ENCODE data around the gene ZNF862. TPM values are rescaled to one million over a fixed set of nuclear protein-coding genes. Genes with fewer than 3 reads are reported as not detected.

Gene ZNF862
- total RNA-seq, 1 experiment from 2014 or later = 17.7 TPM

DNA sequence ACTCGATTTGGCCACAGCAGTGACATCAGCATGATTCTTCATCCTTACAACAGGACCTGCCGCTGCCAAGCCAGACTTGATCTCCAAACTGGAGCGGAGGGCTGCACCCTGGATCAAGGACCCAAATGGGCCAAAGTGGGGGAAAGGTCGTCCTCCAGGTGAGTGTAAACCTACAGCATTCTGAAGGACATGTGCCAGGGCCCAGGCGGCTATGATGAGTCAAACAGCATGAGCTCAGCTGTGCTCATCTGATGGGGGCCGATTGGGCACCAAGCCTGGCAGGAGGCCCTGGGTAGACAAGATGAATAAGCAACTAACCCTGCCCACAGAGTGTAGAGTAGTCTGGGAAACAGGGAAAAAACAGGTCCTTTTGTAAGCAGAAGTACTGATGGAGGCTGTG, 21.2 kb downstream of the ZNF862 start:
- Mint-ChIP-seq H3K36me3 (ENCODE audit: insufficient read depth, unreplicated experiment) (no peaks in the 10 kb centered on the region), H3K27ac (ENCODE audit: unreplicated experiment) (no peak overlapping the region), H3K27me3 (ENCODE audit: unreplicated experiment) (no peaks in the 10 kb centered on the region), H3K9me3 (ENCODE audit: low read depth, unreplicated experiment) (no peaks in the 10 kb centered on the region), H3K4me3 (ENCODE audit: low read depth, unreplicated experiment) (no peak overlapping the region), H3K4me1 (ENCODE audit: low read depth, unreplicated experiment) (peaks cover 21% of the 10 kb centered on the region)
- no peak for DNase-seq
- CTCF ChIA-PET = no interaction called here
- TF ChIP-seq, protein P1, sequence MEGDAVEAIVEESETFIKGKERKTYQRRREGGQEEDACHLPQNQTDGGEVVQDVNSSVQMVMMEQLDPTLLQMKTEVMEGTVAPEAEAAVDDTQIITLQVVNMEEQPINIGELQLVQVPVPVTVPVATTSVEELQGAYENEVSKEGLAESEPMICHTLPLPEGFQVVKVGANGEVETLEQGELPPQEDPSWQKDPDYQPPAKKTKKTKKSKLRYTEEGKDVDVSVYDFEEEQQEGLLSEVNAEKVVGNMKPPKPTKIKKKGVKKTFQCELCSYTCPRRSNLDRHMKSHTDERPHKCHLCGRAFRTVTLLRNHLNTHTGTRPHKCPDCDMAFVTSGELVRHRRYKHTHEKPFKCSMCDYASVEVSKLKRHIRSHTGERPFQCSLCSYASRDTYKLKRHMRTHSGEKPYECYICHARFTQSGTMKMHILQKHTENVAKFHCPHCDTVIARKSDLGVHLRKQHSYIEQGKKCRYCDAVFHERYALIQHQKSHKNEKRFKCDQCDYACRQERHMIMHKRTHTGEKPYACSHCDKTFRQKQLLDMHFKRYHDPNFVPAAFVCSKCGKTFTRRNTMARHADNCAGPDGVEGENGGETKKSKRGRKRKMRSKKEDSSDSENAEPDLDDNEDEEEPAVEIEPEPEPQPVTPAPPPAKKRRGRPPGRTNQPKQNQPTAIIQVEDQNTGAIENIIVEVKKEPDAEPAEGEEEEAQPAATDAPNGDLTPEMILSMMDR (IDR thresholded peaks at IDR 0.05; ENCODE audit: unreplicated experiment) = no peak
- no TSS peak for BruUV-seq (replicated peaks)
- intact Hi-C loops (cut with micrococcal nuclease; ENCODE audit: unreplicated experiment) = no loop called here

DNA sequence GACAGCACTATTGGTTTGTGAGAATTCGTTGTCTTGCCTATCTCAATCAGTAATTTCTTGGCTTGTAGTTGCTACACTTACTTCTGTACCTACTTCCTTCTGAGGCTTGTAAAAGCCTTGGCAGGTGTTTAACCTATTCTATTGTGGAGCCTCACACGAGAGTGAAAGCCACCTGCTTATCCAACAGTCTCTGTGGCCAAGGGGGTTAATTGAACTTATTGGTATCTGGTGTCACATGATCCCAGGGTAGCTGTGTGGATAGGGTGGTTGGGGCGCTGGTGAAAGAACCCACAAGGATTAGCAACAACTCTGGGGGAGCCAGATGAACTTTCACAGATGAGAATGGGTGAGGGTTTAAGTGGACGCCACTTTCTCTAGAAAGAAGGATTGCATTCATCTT, 21.7 kb downstream of the ZNF862 start:
- no peaks in the 10 kb centered on the region for H3K27me3 Mint-ChIP-seq (ENCODE audit: unreplicated experiment)
- TF ChIP-seq, protein P1 (IDR thresholded peaks at IDR 0.05; ENCODE audit: unreplicated experiment) = no peak
- no peak for DNase-seq
- no peak overlapping the region for H3K27ac Mint-ChIP-seq (ENCODE audit: unreplicated experiment)
- H3K4me3 Mint-ChIP-seq (ENCODE audit: low read depth, unreplicated experiment) = no peak overlapping the region
- no peaks in the 10 kb centered on the region for H3K36me3 Mint-ChIP-seq (ENCODE audit: insufficient read depth, unreplicated experiment)
- H3K4me1 Mint-ChIP-seq (ENCODE audit: low read depth, unreplicated experiment) = peaks cover 21% of the 10 kb centered on the region
- CTCF ChIA-PET = no interaction called here
- intact Hi-C loops (cut with micrococcal nuclease; ENCODE audit: unreplicated experiment) = no loop called here
- no peaks in the 10 kb centered on the region for H3K9me3 Mint-ChIP-seq (ENCODE audit: low read depth, unreplicated experiment)
- no TSS peak for BruUV-seq (replicated peaks)

- TF ChIP-seq, protein P1 (IDR thresholded peaks at IDR 0.05; ENCODE audit: unreplicated experiment) = no peak
- no TSS peak for BruUV-seq (replicated peaks)
- no peak for DNase-seq
- no peaks in the 10 kb centered on the region for H3K27me3 Mint-ChIP-seq (ENCODE audit: unreplicated experiment)
- H3K4me3 Mint-ChIP-seq (ENCODE audit: low read depth, unreplicated experiment) = no peak overlapping the region
- H3K4me1 Mint-ChIP-seq (ENCODE audit: low read depth, unreplicated experiment) = peaks cover 11% of the 10 kb centered on the region
- no peaks in the 10 kb centered on the region for H3K9me3 Mint-ChIP-seq (ENCODE audit: low read depth, unreplicated experiment)
- intact Hi-C loops (cut with micrococcal nuclease; ENCODE audit: unreplicated experiment) = no loop called here
- no peaks in the 10 kb centered on the region for H3K36me3 Mint-ChIP-seq (ENCODE audit: insufficient read depth, unreplicated experiment)
- CTCF ChIA-PET = no interaction called here
- no peak overlapping the region for H3K27ac Mint-ChIP-seq (ENCODE audit: unreplicated experiment)
These were observed 22.9 kb downstream of the ZNF862 start for GRCh38 chr7:149860821-149861727.

DNA sequence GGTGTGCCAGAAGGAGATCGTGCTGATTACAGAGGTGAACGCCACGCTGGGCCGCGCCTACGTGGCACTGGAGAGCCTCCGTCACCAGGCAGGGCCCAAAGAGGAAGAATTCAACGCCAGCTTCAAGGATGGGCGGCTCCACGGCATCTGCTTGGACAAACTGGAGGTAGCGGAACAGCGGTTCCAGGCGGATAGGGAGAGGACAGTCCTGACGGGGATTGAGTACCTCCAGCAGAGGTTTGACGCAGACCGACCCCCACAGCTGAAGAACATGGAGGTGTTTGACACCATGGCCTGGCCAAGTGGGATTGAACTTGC, 23.5 kb downstream of the ZNF862 start:
- H3K27me3 Mint-ChIP-seq (ENCODE audit: unreplicated experiment) = no peaks in the 10 kb centered on the region
- DNase-seq = no peak
- BruUV-seq (replicated peaks) = no TSS peak
- H3K4me1 Mint-ChIP-seq (ENCODE audit: low read depth, unreplicated experiment) = peaks cover 5% of the 10 kb centered on the region
- H3K27ac Mint-ChIP-seq (ENCODE audit: unreplicated experiment) = no peak overlapping the region
- H3K36me3 Mint-ChIP-seq (ENCODE audit: insufficient read depth, unreplicated experiment) = no peaks in the 10 kb centered on the region
- intact Hi-C loops (cut with micrococcal nuclease; ENCODE audit: unreplicated experiment) = no loop called here
- no peak overlapping the region for H3K4me3 Mint-ChIP-seq (ENCODE audit: low read depth, unreplicated experiment)
- CTCF ChIA-PET = no interaction called here
- no peaks in the 10 kb centered on the region for H3K9me3 Mint-ChIP-seq (ENCODE audit: low read depth, unreplicated experiment)
- TF ChIP-seq, protein P1 (IDR thresholded peaks at IDR 0.05; ENCODE audit: unreplicated experiment) = no peak

All from Calu3 (cell line).